HCT116 (cell line): ENCODE measurements around the gene NEO1. TPM values are rescaled to one million over a fixed set of nuclear protein-coding genes. Genes with fewer than 3 reads are reported as not detected.

Experiments
- ATAC-seq: fragments of 200-7000 bp; cut with Tn5 transposase; 2 replicates; pipeline ENCODE4 v1.9.1; 2020; ENCODE audit warnings: mild to moderate bottlenecking, moderate library complexity
- BruUV-seq: library from RNA; stranded (reverse); fragments of 400-500 nt; replicated peaks from 2 replicates; lab custom pipeline; 2021; lab: Mats Ljungman, UMichigan
- CTCF ChIA-PET: fragments of 300-600 bp; sonication (Branson Sonifier 250); formaldehyde crosslinking; loops from one replicate; lab custom pipeline; 2021; ENCODE audit warnings: antibody characterized with exemption; lab: Charles Lee
- POLR2A ChIA-PET: fragments of 300-600, 350-600 bp; sonication (Branson Sonifier 250); formaldehyde crosslinking; loops from one replicate; lab custom pipeline; 2021; ENCODE audit warnings: antibody characterized with exemption; lab: Charles Lee
- RAD21 ChIA-PET, 2 experiments: fragments of 300-600 bp; sonication (Branson Sonifier 250); formaldehyde crosslinking; loops; one replicate each; lab custom pipeline; 2023; ENCODE audit warnings: low total read pairs in 2 of 2; ENCODE audit not compliant: uncharacterized antibody in 2 of 2, unreplicated experiment in 2 of 2, low non-redundant PET in 1 of 2; lab: Charles Lee
- DNase-seq: peaks from one replicate; pipeline ENCODE4 v3.0.0-alpha.2; 2010; ENCODE audit warnings: low read depth, low spot score
- H2AFZ ChIP-seq: fragments of 200-600 bp; shearing (Covaris generic), sonication (generic); 2 replicates; pipeline ENCODE4 v1.6.1; 2017; ENCODE audit warnings: low read depth, mixed run types, mixed read lengths, antibody characterized with exemption, low read length; ENCODE audit not compliant: poor library complexity, severe bottlenecking
- H3K27ac ChIP-seq: 2 replicates; pipeline ENCODE4 v1.5.1; 2012; ENCODE audit warnings: low read depth, low read length
- H3K27me3 ChIP-seq: fragments of 200-600 bp; sonication (generic); 2 replicates; pipeline ENCODE4 v1.6.1; 2016; ENCODE audit warnings: mixed run types, low read length, mixed read lengths; ENCODE audit not compliant: insufficient read depth
- H3K36me3 ChIP-seq, 2 experiments: fragments of 200-500 bp in 1 of 2; fragments of 200-600 bp in 1 of 2; sonication (Bioruptor generic) in 1 of 2; sonication (generic) in 1 of 2; 2 replicates each; pipeline versions ENCODE4 v1.5.1 to v1.6.1; 2014 to 2016; ENCODE audit warnings: low read length in 2 of 2, inconsistent platforms in 1 of 2, mixed read lengths in 1 of 2, mixed run types in 1 of 2; ENCODE audit not compliant: insufficient read depth in 2 of 2, control insufficient read depth in 1 of 2
- H3K4me1 ChIP-seq, 2 experiments: fragments of 200-600 bp in 1 of 2; sonication (generic) in 1 of 2; 2 replicates each; pipeline versions ENCODE4 v1.5.1 to v1.6.1; 2012 to 2017; ENCODE audit warnings: low read length in 2 of 2, inconsistent platforms in 1 of 2, mild to moderate bottlenecking in 1 of 2, mixed read lengths in 1 of 2, mixed run types in 1 of 2, moderate library complexity in 1 of 2; ENCODE audit not compliant: insufficient read depth in 2 of 2, control insufficient read depth in 1 of 2
- H3K4me2 ChIP-seq: fragments of 200-600 bp; sonication (generic); 2 replicates; pipeline ENCODE4 v1.6.1; 2017; ENCODE audit warnings: mixed run types, low read length, mixed read lengths
- H3K4me3 ChIP-seq, 2 experiments: fragments of 200-600 bp in 1 of 2; sonication (generic) in 1 of 2; replicated peaks in 1 of 2; 2 replicates each; pipeline ENCODE4 v1.5.1; 2011 to 2016; ENCODE audit warnings: low read length in 2 of 2, control low read depth in 1 of 2, low read depth in 1 of 2, mild to moderate bottlenecking in 1 of 2, mixed read lengths in 1 of 2, mixed run types in 1 of 2
- H3K79me2 ChIP-seq: fragments of 200-600 bp; sonication (generic); 2 replicates; pipeline ENCODE4 v1.6.1; 2017; ENCODE audit warnings: mild to moderate bottlenecking, mixed run types, low read length, moderate library complexity, mixed read lengths; ENCODE audit not compliant: insufficient read depth
- H3K9ac ChIP-seq: fragments of 200-600 bp; sonication (generic); 2 replicates; pipeline ENCODE4 v1.6.1; 2016; ENCODE audit warnings: low read length, mixed read lengths
- H3K9me2 ChIP-seq: fragments of 200-600 bp; sonication (generic), shearing (Covaris generic); 2 replicates; pipeline ENCODE4 v1.6.1; 2017; ENCODE audit warnings: mixed run types, mild to moderate bottlenecking, moderate library complexity; ENCODE audit not compliant: insufficient read depth
- H3K9me3 ChIP-seq, 2 experiments: fragments of 200-500 bp in 1 of 2; fragments of 200-600 bp in 1 of 2; sonication (Bioruptor generic) in 1 of 2; sonication (generic) in 1 of 2; 2 replicates each; pipeline ENCODE4 v1.6.1; 2014 to 2017; ENCODE audit warnings: low read length in 2 of 2, mixed read lengths in 2 of 2, inconsistent platforms in 1 of 2, low read depth in 1 of 2, mild to moderate bottlenecking in 1 of 2, mixed run types in 1 of 2, moderate library complexity in 1 of 2; ENCODE audit not compliant: control insufficient read depth in 1 of 2, insufficient read depth in 1 of 2
- H4K20me1 ChIP-seq: fragments of 200-600 bp; sonication (generic), shearing (Covaris generic); 2 replicates; pipeline ENCODE4 v1.6.1; 2017; ENCODE audit warnings: mixed run types, mild to moderate bottlenecking, moderate library complexity; ENCODE audit not compliant: insufficient read depth
- CEBPB ChIP-seq: IDR thresholded peaks from 2 replicates; pipeline ENCODE4 v1.6.1; 2012; ENCODE audit warnings: low read depth
- CTCF ChIP-seq, 3 experiments: fragments of 200-600 bp in 1 of 3; sonication (generic) in 1 of 3; IDR thresholded peaks in 2 of 3; conservative IDR thresholded peaks in 1 of 3; 2 replicates each; pipeline ENCODE4 v1.5.1; 2012 to 2017; ENCODE audit warnings: low read depth in 2 of 3, low read length in 2 of 3, antibody characterized with exemption in 1 of 3, borderline replicate concordance in 1 of 3, control low read depth in 1 of 3, mild to moderate bottlenecking in 1 of 3, mixed read lengths in 1 of 3, mixed run types in 1 of 3, moderate library complexity in 1 of 3; ENCODE audit not compliant: insufficient read depth in 1 of 3
- FOSL1 ChIP-seq: IDR thresholded peaks from 2 replicates; pipeline ENCODE4 v1.6.1; 2012; ENCODE audit warnings: low read depth
- SP1 ChIP-seq: IDR thresholded peaks from 2 replicates; pipeline ENCODE4 v1.6.1; 2012; ENCODE audit warnings: low read depth
- SRF ChIP-seq: IDR thresholded peaks from 2 replicates; pipeline ENCODE4 v1.6.1; 2012; ENCODE audit warnings: low read depth
- YY1 ChIP-seq: IDR thresholded peaks from 2 replicates; pipeline ENCODE4 v1.6.1; 2011; ENCODE audit warnings: low read length, low read depth, moderate library complexity, mild to moderate bottlenecking; ENCODE audit not compliant: insufficient replicate concordance; ENCODE audit errors: extremely low read depth
- ZNF274 ChIP-seq: fragments of 200-500 bp; sonication (Bioruptor generic); IDR thresholded peaks from 2 replicates; pipeline ENCODE4 v1.6.1; 2014; ENCODE audit warnings: mild to moderate bottlenecking, low read depth, low read length, inconsistent platforms
- intact Hi-C: fragments of 100-400 bp; cut with micrococcal nuclease; formaldehyde crosslinking; loops from 2 replicates; pipeline ENCODE4 v1.10.0; 2022
- total RNA-seq: library from RNA; stranded (reverse); gene quantifications from one replicate; pipeline ENCODE4 v1.2.1, GENCODE V29; 2021; ENCODE audit not compliant: unreplicated experiment

Gene NEO1
- total RNA-seq, 1 experiment from 2014 or later: 30.0 TPM

GRCh38 chr15:73087098-73087497 lies 34.8 kb downstream of the NEO1 start:
- POLR2A ChIA-PET: no interaction called here

GRCh38 chr15:73105064-73105463 lies 52.8 kb downstream of the NEO1 start:
- ChIA-PET RAD21 (no interaction called here), POLR2A (no interaction called here), CTCF (no interaction called here)
- no peak overlapping the region for H3K4me3 ChIP-seq
- no peaks in the 10 kb centered on the region for H3K9me3 ChIP-seq
- BruUV-seq: no TSS peak
- H3K27ac ChIP-seq: no peak overlapping the region
- TF ChIP-seq CTCF (IDR thresholded peaks at IDR 0.05 in 2 of 3, conservative IDR thresholded peaks at IDR 0.05 in 1 of 3; ENCODE audit: borderline replicate concordance in 1 of 3, insufficient read depth in 1 of 3, low read depth in 2 of 3, low read length in 2 of 3) (no peak), CEBPB (no peak), SRF (no peak)
- H3K9ac ChIP-seq: no peak overlapping the region
- H2AFZ ChIP-seq: no peak overlapping the region
- no peaks in the 10 kb centered on the region for H3K79me2 ChIP-seq
- no peak for ATAC-seq
- DNase-seq: no peak
- H4K20me1 ChIP-seq: no peaks in the 10 kb centered on the region
- H3K27me3 ChIP-seq: no peaks in the 10 kb centered on the region
- H3K4me2 ChIP-seq: no peak overlapping the region
- no peaks in the 10 kb centered on the region for H3K36me3 ChIP-seq
- no peaks in the 10 kb centered on the region for H3K9me2 ChIP-seq
- H3K4me1 ChIP-seq: no peaks in the 10 kb centered on the region
- intact Hi-C loops: no loop called here

More at GRCh38 chr15:73087098-73087497, 34.8 kb downstream of the NEO1 start:
- Histone ChIP-seq H3K9me2 (no peaks in the 10 kb centered on the region), H4K20me1 (no peaks in the 10 kb centered on the region), H2AFZ (no peak overlapping the region), H3K4me1 (no peaks in the 10 kb centered on the region), H3K9me3 (no peaks in the 10 kb centered on the region), H3K36me3 (no peaks in the 10 kb centered on the region), H3K4me3 (no peak overlapping the region), H3K27ac (no peak overlapping the region), H3K27me3 (no peaks in the 10 kb centered on the region), H3K4me2 (no peak overlapping the region), H3K9ac (no peak overlapping the region), H3K79me2 (no peaks in the 10 kb centered on the region)
- RAD21 ChIA-PET: no interaction called here
- no TSS peak for BruUV-seq
- TF ChIP-seq FOSL1: no peak
- TF ChIP-seq ZNF274: no peak
- no peak for TF ChIP-seq CEBPB
- no peak for TF ChIP-seq YY1
- TF ChIP-seq SP1: no peak
- DNase-seq: no peak
- intact Hi-C loops: no loop called here
- ATAC-seq: no peak
- CTCF ChIA-PET: no interaction called here
